GM12892 (cell line): Measurements from ENCODE around the gene TULP4.

Source experiments
- POLR2A ChIP-seq: IDR thresholded peaks from 2 replicates; pipeline ENCODE4 v1.6.1; 2011; ENCODE audit warnings: low read depth, low read length, control low read depth
- POLR2AphosphoS5 ChIP-seq: IDR thresholded peaks from 2 replicates; pipeline ENCODE4 v1.6.1; 2011; ENCODE audit warnings: low read depth, low read length, control low read depth
- TAF1 ChIP-seq: IDR thresholded peaks from 2 replicates; pipeline ENCODE4 v1.6.1; 2011; ENCODE audit warnings: low read depth, mild to moderate bottlenecking, control low read depth, low read length, borderline replicate concordance

DNA sequence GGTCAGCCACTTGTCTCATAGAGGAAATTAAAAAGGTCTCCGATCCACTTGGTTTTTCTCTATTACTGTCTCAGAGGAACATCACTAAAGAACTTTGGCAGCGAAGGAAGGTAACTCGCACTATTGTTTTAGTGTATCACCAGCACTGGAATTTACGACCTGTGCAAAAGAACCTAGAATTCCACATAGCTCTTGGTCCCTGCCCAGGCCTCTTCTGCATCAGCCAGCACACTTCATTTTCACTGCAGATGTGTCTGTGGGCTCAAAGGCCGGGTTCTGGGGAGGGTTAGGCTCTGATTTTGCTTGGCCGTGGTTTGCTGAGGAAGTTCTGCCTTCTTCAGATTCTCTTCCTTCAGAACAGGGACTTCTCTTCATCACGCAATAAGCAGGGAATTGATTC, 144.9 kb downstream of the TULP4 start:
- TF ChIP-seq POLR2A: no peak
- TF ChIP-seq POLR2AphosphoS5: no peak
- no peak for TF ChIP-seq TAF1
